Activated T-cell treated with anti-CD3 and anti-CD28 coated beads, Interleukin-2, amount 50 U/mL, for 24 hours (primary cell): ENCODE data around the gene DOCK1.
A peak's percentile ranks its signal among the peaks of the same experiment; 100 is the strongest.
"Not testable (repeated sequence)": the region's sequence is repeated elsewhere in the genome, so short reads cannot be mapped to it uniquely, and the experiment has no call there.

Experiments
- DNase-seq: peaks from one replicate; pipeline ENCODE4 v3.0.0-alpha.2; 2020
- H3K27ac Mint-ChIP-seq: 2 replicates; pipeline ENCODE4 v1.8.0; 2020; ENCODE audit warnings: mild to moderate bottlenecking, mixed read lengths
- H3K27me3 Mint-ChIP-seq: 2 replicates; pipeline ENCODE4 v1.8.0; 2020; ENCODE audit warnings: mixed read lengths
- H3K36me3 Mint-ChIP-seq: 2 replicates; pipeline ENCODE4 v1.8.0; 2020; ENCODE audit warnings: low read depth, mixed read lengths
- H3K4me1 Mint-ChIP-seq: 2 replicates; pipeline ENCODE4 v1.8.0; 2020; ENCODE audit warnings: low read depth, mixed read lengths
- H3K4me3 Mint-ChIP-seq: 2 replicates; pipeline ENCODE4 v1.8.0; 2020; ENCODE audit warnings: mild to moderate bottlenecking, moderate library complexity, mixed read lengths
- H3K9me3 Mint-ChIP-seq: 2 replicates; pipeline ENCODE4 v1.8.0; 2020; ENCODE audit warnings: mixed read lengths

The DOCK1 gene

GRCh38 chr10:126892226-126893175 lies 12.7 kb upstream of the DOCK1 start:
- peaks cover 6% of the 10 kb centered on the region for H3K9me3 Mint-ChIP-seq
- H3K27me3 Mint-ChIP-seq = peaks cover 8% of the 10 kb centered on the region
- no peaks in the 10 kb centered on the region for H3K36me3 Mint-ChIP-seq
- no peak overlapping the region for H3K4me3 Mint-ChIP-seq
- no peak for DNase-seq
- no peak overlapping the region for H3K27ac Mint-ChIP-seq
- H3K4me1 Mint-ChIP-seq = no peaks in the 10 kb centered on the region

GRCh38 chr10:126893206-126893605 lies 12.0 kb upstream of the DOCK1 start:
- H3K9me3 Mint-ChIP-seq = peaks cover 6% of the 10 kb centered on the region
- H3K27me3 Mint-ChIP-seq = peaks cover 8% of the 10 kb centered on the region
- no peaks in the 10 kb centered on the region for H3K36me3 Mint-ChIP-seq
- no peak overlapping the region for H3K4me3 Mint-ChIP-seq
- H3K4me1 Mint-ChIP-seq = no peaks in the 10 kb centered on the region
- no peak for DNase-seq
- H3K27ac Mint-ChIP-seq = no peak overlapping the region

- H3K27me3 Mint-ChIP-seq = peaks cover 8% of the 10 kb centered on the region
- H3K36me3 Mint-ChIP-seq = no peaks in the 10 kb centered on the region
- no peak overlapping the region for H3K27ac Mint-ChIP-seq
- peaks cover 6% of the 10 kb centered on the region for H3K9me3 Mint-ChIP-seq
- no peak overlapping the region for H3K4me3 Mint-ChIP-seq
- DNase-seq = no peak
- H3K4me1 Mint-ChIP-seq = no peaks in the 10 kb centered on the region
These were observed 11.4 kb upstream of the DOCK1 start for GRCh38 chr10:126893841-126894240.

GRCh38 chr10:126895214-126895781 lies 9.9 kb upstream of the DOCK1 start:
- Mint-ChIP-seq H3K36me3 (no peaks in the 10 kb centered on the region), H3K4me1 (no peaks in the 10 kb centered on the region), H3K27me3 (peaks cover 8% of the 10 kb centered on the region), H3K27ac (no peak overlapping the region), H3K4me3 (no peak overlapping the region), H3K9me3 (peaks cover 14% of the 10 kb centered on the region)
- no peak for DNase-seq

- Mint-ChIP-seq H3K4me3 (no peak overlapping the region), H3K9me3 (peaks cover 11% of the 10 kb centered on the region)
These were observed 6.8 kb upstream of the DOCK1 start for GRCh38 chr10:126898460-126898859.

GRCh38 chr10:126899529-126899928 lies 5.7 kb upstream of the DOCK1 start:
- not testable (repeated sequence) for H3K27ac Mint-ChIP-seq, DNase-seq, H3K4me1 Mint-ChIP-seq, H3K4me3 Mint-ChIP-seq, H3K36me3 Mint-ChIP-seq
- Mint-ChIP-seq H3K9me3 (peaks cover 11% of the 10 kb centered on the region), H3K27me3 (peaks cover 23% of the 10 kb centered on the region)

More at GRCh38 chr10:126898460-126898859, 6.8 kb upstream of the DOCK1 start:
- no peaks in the 10 kb centered on the region for H3K36me3 Mint-ChIP-seq
- no peak overlapping the region for H3K27ac Mint-ChIP-seq
- DNase-seq = no peak
- H3K4me1 Mint-ChIP-seq = no peaks in the 10 kb centered on the region
- H3K27me3 Mint-ChIP-seq = peaks cover 14% of the 10 kb centered on the region

GRCh38 chr10:126902157-126902556 lies 3.1 kb upstream of the DOCK1 start:
- Mint-ChIP-seq H3K4me3 (no peak overlapping the region), H3K27ac (no peak overlapping the region)
- no peak for DNase-seq

GRCh38 chr10:126903656-126904360 lies 1.4 kb upstream of the DOCK1 start:
- H3K4me3 Mint-ChIP-seq = no peak overlapping the region
- peaks cover 37% of the 10 kb centered on the region for H3K27me3 Mint-ChIP-seq
- no peak for DNase-seq
- no peak overlapping the region for H3K27ac Mint-ChIP-seq
- H3K36me3 Mint-ChIP-seq = no peaks in the 10 kb centered on the region
- H3K4me1 Mint-ChIP-seq = no peaks in the 10 kb centered on the region
- H3K9me3 Mint-ChIP-seq = peaks cover 11% of the 10 kb centered on the region

More at GRCh38 chr10:126902157-126902556, 3.1 kb upstream of the DOCK1 start:
- Mint-ChIP-seq H3K9me3 (peaks cover 11% of the 10 kb centered on the region), H3K4me1 (no peaks in the 10 kb centered on the region), H3K36me3 (no peaks in the 10 kb centered on the region), H3K27me3 (peaks cover 31% of the 10 kb centered on the region)

GRCh38 chr10:126904516-126904817 lies 761 bp upstream of the DOCK1 start:
- Mint-ChIP-seq H3K4me3 (no peak overlapping the region), H3K27me3 (peaks cover 38% of the 10 kb centered on the region), H3K36me3 (no peaks in the 10 kb centered on the region), H3K4me1 (no peaks in the 10 kb centered on the region), H3K9me3 (peaks cover 10% of the 10 kb centered on the region), H3K27ac (no peak overlapping the region)
- DNase-seq = no peak

- H3K9me3 Mint-ChIP-seq = no peaks in the 10 kb centered on the region
- no peaks in the 10 kb centered on the region for H3K36me3 Mint-ChIP-seq
- H3K4me1 Mint-ChIP-seq = no peaks in the 10 kb centered on the region
- H3K27me3 Mint-ChIP-seq = peaks cover 38% of the 10 kb centered on the region
- H3K27ac Mint-ChIP-seq = no peak overlapping the region
- H3K4me3 Mint-ChIP-seq = peak overlapping the region; percentile 55
- no peak for DNase-seq
These were observed 812 bp downstream of the DOCK1 start for GRCh38 chr10:126905776-126906703.

GRCh38 chr10:126906704-126907422 lies 1.6 kb downstream of the DOCK1 start:
- no peak overlapping the region for H3K27ac Mint-ChIP-seq
- H3K4me1 Mint-ChIP-seq = no peaks in the 10 kb centered on the region
- DNase-seq = no peak
- no peaks in the 10 kb centered on the region for H3K9me3 Mint-ChIP-seq
- peak overlapping the region; percentile 55 for H3K4me3 Mint-ChIP-seq
- no peaks in the 10 kb centered on the region for H3K36me3 Mint-ChIP-seq
- peaks cover 38% of the 10 kb centered on the region for H3K27me3 Mint-ChIP-seq

GRCh38 chr10:126907423-126907970 lies 2.3 kb downstream of the DOCK1 start:
- no peak overlapping the region for H3K27ac Mint-ChIP-seq
- no peaks in the 10 kb centered on the region for H3K36me3 Mint-ChIP-seq
- H3K4me1 Mint-ChIP-seq = no peaks in the 10 kb centered on the region
- DNase-seq = no peak
- peaks cover 38% of the 10 kb centered on the region for H3K27me3 Mint-ChIP-seq
- H3K9me3 Mint-ChIP-seq = no peaks in the 10 kb centered on the region
- H3K4me3 Mint-ChIP-seq = no peak overlapping the region

GRCh38 chr10:126908225-126908624 lies 3.0 kb downstream of the DOCK1 start:
- Mint-ChIP-seq H3K27ac (no peak overlapping the region), H3K4me3 (no peak overlapping the region), H3K36me3 (no peaks in the 10 kb centered on the region), H3K4me1 (no peaks in the 10 kb centered on the region), H3K27me3 (peaks cover 34% of the 10 kb centered on the region), H3K9me3 (no peaks in the 10 kb centered on the region)
- DNase-seq = no peak
